Ovary (tissue), 10 donors: ENCODE data around the gene GMNN. TPM values are rescaled to one million over a fixed set of nuclear protein-coding genes. Genes with fewer than 3 reads are reported as not detected.
"Not testable (repeated sequence)": the region's sequence is repeated elsewhere in the genome, so short reads cannot be mapped to it uniquely, and the experiment has no call there.

ENCODE experiments used
- DNase-seq, 5 donors: peaks; one replicate each; pipeline ENCODE4 v3.0.0-alpha.2; 2019 to 2020
- H3K27ac ChIP-seq, 2 donors: fragments of 200-600 bp; one replicate each; pipeline versions ENCODE4 v1.5.1 to v1.8.0; 2019 to 2022
- H3K27me3 ChIP-seq: fragments of 200-600 bp; one replicate; pipeline ENCODE4 v1.8.0; 2022
- H3K36me3 ChIP-seq: fragments of 200-600 bp; sonication (generic); one replicate; pipeline ENCODE4 v1.5.1; 2019
- H3K4me1 ChIP-seq: one replicate; pipeline ENCODE4 v1.8.1; 2013; ENCODE audit warnings: mild to moderate bottlenecking, moderate library complexity; ENCODE audit not compliant: insufficient read depth
- H3K4me3 ChIP-seq: fragments of 200-600 bp; sonication (generic); one replicate; pipeline ENCODE4 v1.5.1; 2017
- H3K9me3 ChIP-seq, 2 donors: fragments of 200-600 bp in 1 of 2; sonication (generic) in 1 of 2; one replicate each; pipeline versions ENCODE4 v1.5.1 to v1.8.1; 2013 to 2019; ENCODE audit warnings: mild to moderate bottlenecking in 1 of 2, moderate library complexity in 1 of 2
- CTCF ChIP-seq, 3 donors: fragments of 450-650 bp in 2 of 3; fragments of 200-600 bp in 1 of 3; IDR thresholded peaks; one replicate each; pipeline versions ENCODE4 v1.5.1 to v1.8.0; 2016 to 2022; ENCODE audit warnings: antibody characterized with exemption in 3 of 3, mild to moderate bottlenecking in 1 of 3
- EP300 ChIP-seq: sonication (generic); formaldehyde crosslinking; IDR thresholded peaks from one replicate; pipeline ENCODE4 v1.6.1; 2017; ENCODE audit warnings: antibody characterized with exemption
- POLR2A ChIP-seq: fragments of 450-650 bp; IDR thresholded peaks from one replicate; pipeline ENCODE4 v1.6.1; 2017; ENCODE audit warnings: antibody characterized with exemption, mild to moderate bottlenecking, moderate library complexity
- WGBS, 3 donors: extraction: QIAGEN DNeasy Blood & Tissue Kit in 1 of 3; methylation state at CpG; one replicate each; pipeline versions ENCODE4 v1.1.5 to v1.1.7; 2013 to 2017; 5-methylcytosine and 5-hydroxymethylcytosine counted together
- intact Hi-C, 4 donors: fragments of 100-400 bp; cut with DNase I; formaldehyde crosslinking; loops; one replicate each; pipeline versions ENCODE4 v1.11.0 to v1.15.1; 2022 to 2023
- long read RNA-seq, 3 donors: library from polyadenylated mRNA in 2 of 3; unstranded in 2 of 3; transcript quantifications; one replicate each; pipeline ENCODE4 v2.0.0 and lab custom pipeline, GENCODE V29; 2021 to 2026
- polyA plus RNA-seq, 2 donors: library from polyadenylated mRNA; stranded (reverse); fragments of 200-250 nt in 1 of 2; fragments of 350-450 nt in 1 of 2; fragmentation: Illumina TruSeq in 1 of 2; extraction: RNeasy Lipid Tissue Mini Kit (QIAGEN cat#74804) in 1 of 2; gene quantifications; one replicate each; pipeline ENCODE4 v1.2.3, GENCODE V29; 2013 to 2014
- total RNA-seq, 7 donors: library from RNA; depleted of rRNA in 2 of 7; stranded (reverse); fragments of >200 nt in 2 of 7; fragmentation: NEBNext Ultra II Directional in 3 of 7; extraction: Animal tissue kit (Norgen Biotek cat#: 25700) in 3 of 7; gene quantifications; one replicate each; pipeline versions ENCODE4 v1.1.0 to v1.2.4, GENCODE V29; 2016 to 2023
- donor health status: DM: no; HTN: no; CAD: no; lungs with moderate emphysema.
- donor health status: DM: no; HTN: no; CAD: no.
- donor health status: Bipolar disorder and iron deficiency.
- donor health status: DM: yes; HTN: yes; CAD: no.
- donor health status: DM: no; HTN: no; CAD: no.
- donor health status: DM: yes; HTN: yes; CAD: no.

GMNN gene
- total RNA-seq = 10 to 100 TPM in 2 of 7 donors, 1 to 10 TPM in 5; 4.7 to 36.1 (median 8.8) TPM
- polyA plus RNA-seq = 10 to 100 TPM; 17.5 to 26.7 TPM
- long read RNA-seq, donor 1, transcript GMNN-201 (7 exons, 1,262 nt) = major isoform, 7 of 11 reads
- long read RNA-seq, donor 1, partial matches to known transcripts = 0 of 11 reads
- long read RNA-seq, donor 1, other reads (novel, unspliced or antisense) = 1 of 11 reads
- long read RNA-seq, donor 2, transcript GMNN-201 (7 exons, 1,262 nt) = major isoform, 10 of 20 reads
- long read RNA-seq, donor 2, transcript GMNN-202 (7 exons, 1,133 nt) = major isoform, 10 of 20 reads
- long read RNA-seq, donor 2, partial matches to known transcripts = 0 of 20 reads
- long read RNA-seq, donor 2, other reads (novel, unspliced or antisense) = 0 of 20 reads
- long read RNA-seq, donor 3, transcript GMNN-201 (7 exons, 1,262 nt) = major isoform, 6 of 8 reads
- long read RNA-seq, donor 3, partial matches to known transcripts = 0 of 8 reads
- long read RNA-seq, donor 3, other reads (novel, unspliced or antisense) = 0 of 8 reads

- H3K27ac ChIP-seq = peak within 1 kb of the TSS; percentile 82 to 85
- WGBS, 3 donors = 0 to 1% (median 0%) methylated on average over 61 to 75 of the region's 75 CpGs
- intact Hi-C loops = loop anchor here in 2 of 4 donors (5.0 to 10.0 kb wide), 2 partner anchors 50 to 53 kb away; no protein-coding TSS in a partner anchor
- TF ChIP-seq CTCF (IDR thresholded peaks at IDR 0.05) (no peak), POLR2A (peak; percentile 59), EP300 (no peak)
- no peaks in the 10 kb centered on the region for H3K27me3 ChIP-seq
- peaks cover 6% of the 10 kb centered on the region for H3K4me1 ChIP-seq
- DNase-seq = peak; percentile 98 to 99 (median 98)
- no peaks in the 10 kb centered on the region for H3K36me3 ChIP-seq
- H3K9me3 ChIP-seq = no peaks in the 10 kb centered on the region
- H3K4me3 ChIP-seq = peak within 1 kb of the TSS; percentile 96
Observed at GRCh38 chr6:24774696-24775519, at the start of gene GMNN. TSS of gene GMNN (plus strand) at chr6:24774937. CDS start at chr6:24777247, 2,310 bp downstream.

- DNase-seq, intact Hi-C loops, H3K27ac ChIP-seq, H3K9me3 ChIP-seq, H3K36me3 ChIP-seq, H3K27me3 ChIP-seq, H3K4me3 ChIP-seq, H3K4me1 ChIP-seq: not testable (repeated sequence)
- WGBS, 3 donors = 74 to 92% (median 86%) methylated on average over 3 of the region's 3 CpGs
Observed at GRCh38 chr6:24730653-24731052, 44.1 kb upstream of the GMNN start.

GRCh38 chr6:24731456-24732134 lies 43.1 kb upstream of the GMNN start:
- H3K4me3 ChIP-seq, DNase-seq, intact Hi-C loops, H3K9me3 ChIP-seq, H3K27ac ChIP-seq, H3K4me1 ChIP-seq, H3K27me3 ChIP-seq, H3K36me3 ChIP-seq: not testable (repeated sequence)
- 79 to 89% (median 85%) methylated on average over 6 of the region's 6 CpGs for WGBS, 3 donors

- peaks cover 0 to 5% of the 10 kb centered on the region in 2 donors for H3K9me3 ChIP-seq
- WGBS, 3 donors = 85 to 97% (median 88%) methylated on average over 1 of the region's 1 CpG
- H3K36me3 ChIP-seq = no peaks in the 10 kb centered on the region
- intact Hi-C loops = no loop called here
- no peaks in the 10 kb centered on the region for H3K4me1 ChIP-seq
- no peak for TF ChIP-seq EP300
- TF ChIP-seq CTCF (IDR thresholded peaks at IDR 0.05) = no peak
- no peak for TF ChIP-seq POLR2A
- no peak for DNase-seq
- H3K4me3 ChIP-seq = no peak overlapping the region
- H3K27me3 ChIP-seq = no peaks in the 10 kb centered on the region
- no peak overlapping the region for H3K27ac ChIP-seq
Observed at GRCh38 chr6:24734166-24734565, 40.6 kb upstream of the GMNN start.

GRCh38 chr6:24734710-24735109 lies 40.0 kb upstream of the GMNN start:
- intact Hi-C loops, H3K36me3 ChIP-seq, H3K27ac ChIP-seq, DNase-seq, H3K27me3 ChIP-seq, H3K4me1 ChIP-seq, H3K4me3 ChIP-seq, H3K9me3 ChIP-seq: not testable (repeated sequence)
- WGBS, 3 donors = 82 to 95% (median 91%) methylated on average over 4 of the region's 4 CpGs
